WI38 (cell line): ENCODE results near the gene MEDAG.

ENCODE experiments used
- H3K4me3 ChIP-seq: 2 replicates; pipeline ENCODE4 v1.5.1; 2011; ENCODE audit warnings: low read depth, mild to moderate bottlenecking, control low read depth, low read length
- TF ChIP-seq, protein P1 (sequence below): IDR thresholded peaks from 2 replicates; pipeline ENCODE4 v1.5.1; 2012; ENCODE audit warnings: low read depth, mild to moderate bottlenecking, control low read depth, low read length

The MEDAG gene

DNA sequence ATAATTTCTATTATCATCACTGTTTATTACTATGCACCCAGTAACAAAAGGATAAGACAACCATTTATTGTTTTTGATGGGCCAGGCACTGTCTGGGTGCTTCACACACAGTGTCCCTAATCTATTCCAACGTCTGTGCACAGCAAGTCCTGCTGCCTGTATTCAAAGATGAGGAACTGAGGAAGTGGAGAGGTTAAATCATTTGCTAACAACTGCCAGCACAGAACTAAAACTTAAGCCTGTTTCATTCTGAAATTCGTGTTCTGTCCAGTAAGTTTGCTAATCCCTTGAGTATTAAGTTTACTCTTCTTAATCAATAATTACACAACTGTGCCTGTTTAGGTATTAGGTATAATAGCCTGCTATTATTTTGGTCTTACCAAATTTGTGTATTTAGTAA lies 68.3 kb downstream of the MEDAG start:
- TF ChIP-seq, protein P1, sequence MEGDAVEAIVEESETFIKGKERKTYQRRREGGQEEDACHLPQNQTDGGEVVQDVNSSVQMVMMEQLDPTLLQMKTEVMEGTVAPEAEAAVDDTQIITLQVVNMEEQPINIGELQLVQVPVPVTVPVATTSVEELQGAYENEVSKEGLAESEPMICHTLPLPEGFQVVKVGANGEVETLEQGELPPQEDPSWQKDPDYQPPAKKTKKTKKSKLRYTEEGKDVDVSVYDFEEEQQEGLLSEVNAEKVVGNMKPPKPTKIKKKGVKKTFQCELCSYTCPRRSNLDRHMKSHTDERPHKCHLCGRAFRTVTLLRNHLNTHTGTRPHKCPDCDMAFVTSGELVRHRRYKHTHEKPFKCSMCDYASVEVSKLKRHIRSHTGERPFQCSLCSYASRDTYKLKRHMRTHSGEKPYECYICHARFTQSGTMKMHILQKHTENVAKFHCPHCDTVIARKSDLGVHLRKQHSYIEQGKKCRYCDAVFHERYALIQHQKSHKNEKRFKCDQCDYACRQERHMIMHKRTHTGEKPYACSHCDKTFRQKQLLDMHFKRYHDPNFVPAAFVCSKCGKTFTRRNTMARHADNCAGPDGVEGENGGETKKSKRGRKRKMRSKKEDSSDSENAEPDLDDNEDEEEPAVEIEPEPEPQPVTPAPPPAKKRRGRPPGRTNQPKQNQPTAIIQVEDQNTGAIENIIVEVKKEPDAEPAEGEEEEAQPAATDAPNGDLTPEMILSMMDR, result no peak
- H3K4me3 ChIP-seq, result no peak overlapping the region
